Measurements from ENCODE around the gene ERMAP.
A peak's percentile ranks its signal among the peaks of the same experiment; 100 is the strongest.
"Not testable (repeated sequence)": the region's sequence is repeated elsewhere in the genome, so short reads cannot be mapped to it uniquely, and the experiment has no call there.

The ERMAP gene

GRCh38 chr1:42806593-42806992, 10.3 kb upstream of the ERMAP start:
- no peak for DNase-seq

GRCh38 chr1:42807056-42807668, 9.8 kb upstream of the ERMAP start:
- DNase-seq = no peak

- not testable (repeated sequence) for DNase-seq
These were observed 2.1 kb upstream of the ERMAP start for GRCh38 chr1:42814815-42815214.

GRCh38 chr1:42815941-42816584, 859 bp upstream of the ERMAP start:
- peak in 2 of 51 donors; percentile 3 to 67 for DNase-seq

- no peak for DNase-seq
These were observed 482 bp downstream of the ERMAP start for GRCh38 chr1:42817440-42817767.

GRCh38 chr1:42817976-42818375, 1.1 kb downstream of the ERMAP start:
- DNase-seq = no peak

- DNase-seq = no peak
These were observed 3.9 kb downstream of the ERMAP start for GRCh38 chr1:42820813-42821212.

- no peak for DNase-seq
These were observed 4.8 kb downstream of the ERMAP start for GRCh38 chr1:42821690-42822089.

- no peak for DNase-seq
These were observed 6.0 kb downstream of the ERMAP start for GRCh38 chr1:42822800-42823392.

GRCh38 chr1:42824481-42825035, 7.6 kb downstream of the ERMAP start:
- no peak for DNase-seq

- DNase-seq = no peak
These were observed 8.3 kb downstream of the ERMAP start for GRCh38 chr1:42825036-42825851.

GRCh38 chr1:42830631-42831030, 13.7 kb downstream of the ERMAP start:
- DNase-seq = no peak

GRCh38 chr1:42831273-42831672, 14.4 kb downstream of the ERMAP start:
- DNase-seq = no peak

GRCh38 chr1:42832641-42833240, 15.8 kb downstream of the ERMAP start:
- no peak for DNase-seq

- DNase-seq = no peak
These were observed 17.1 kb downstream of the ERMAP start for GRCh38 chr1:42833981-42834380.

- no peak for DNase-seq
These were observed 17.9 kb downstream of the ERMAP start for GRCh38 chr1:42834803-42835202.

GRCh38 chr1:42835422-42835821, 18.5 kb downstream of the ERMAP start:
- no peak for DNase-seq

- no peak for DNase-seq
These were observed 20.8 kb downstream of the ERMAP start for GRCh38 chr1:42837709-42838108.

- peak in 5 of 51 donors; percentile 6 to 13 (median 11) for DNase-seq
These were observed 21.7 kb downstream of the ERMAP start for GRCh38 chr1:42838482-42839190.

- DNase-seq = no peak
These were observed 24.1 kb downstream of the ERMAP start for GRCh38 chr1:42841010-42841409.

Data from hypothalamus (tissue), 51 donors.